BLaER1 treated with 17β-estradiol and CSF1 and Interleukin-3, amounts not matched to agents 10 nM and 100 nM (cell line): Measurements from ENCODE around the gene ZNF841.
"Not testable (repeated sequence)": the region's sequence is repeated elsewhere in the genome, so short reads cannot be mapped to it uniquely, and the experiment has no call there.

Source experiments
- H3K27ac ChIP-seq, 11 experiments: shearing (Covaris generic); formaldehyde crosslinking; 2 replicates each; pipeline ENCODE4 v1.8.1; 2022
- H3K27me3 ChIP-seq, 11 experiments: shearing (Covaris generic); formaldehyde crosslinking; 2 replicates each; pipeline ENCODE4 v1.8.1; 2022
- H3K36me3 ChIP-seq, 11 experiments: shearing (Covaris generic); formaldehyde crosslinking; 2 replicates each; pipeline ENCODE4 v1.8.1; 2022
- H3K4me1 ChIP-seq, 10 experiments: shearing (Covaris generic); formaldehyde crosslinking; 2 replicates each; pipeline ENCODE4 v1.8.1; 2022
- H3K4me2 ChIP-seq, 11 experiments: shearing (Covaris generic); formaldehyde crosslinking; 2 replicates each; pipeline ENCODE4 v1.8.1; 2022
- H3K4me3 ChIP-seq, 10 experiments: shearing (Covaris generic); formaldehyde crosslinking; 2 replicates each; pipeline ENCODE4 v1.8.1; 2022
- H3K9ac ChIP-seq, 11 experiments: shearing (Covaris generic); formaldehyde crosslinking; 2 replicates each; pipeline ENCODE4 v1.8.1; 2022
- H3K9me3 ChIP-seq, 11 experiments: shearing (Covaris generic); formaldehyde crosslinking; replicated peaks in 1 of 11; 2 replicates each; pipeline ENCODE4 v1.8.1; 2022
- H4K20me1 ChIP-seq, 11 experiments: shearing (Covaris generic); formaldehyde crosslinking; 2 replicates each; pipeline ENCODE4 v1.8.1; 2022
- Cebpa-rat ChIP-seq, 11 experiments: shearing (Covaris generic); IDR thresholded peaks; 2 replicates each; pipeline ENCODE4 v1.8.1; 2022

Gene ZNF841

GRCh38 chr19:52120286-52120685 is 24.7 kb upstream of the ZNF841 start:
- Histone ChIP-seq H3K4me3 (peak overlapping the region in 5 of 10 experiments; percentile 10 to 38 (median 22); a peak in 3 of 20 replicates), H3K27ac (no peak overlapping the region), H3K4me1 (no peaks in the 10 kb centered on the region), H3K9me3 (peaks cover 100% of the 10 kb centered on the region in 11 experiments), H3K27me3 (no peaks in the 10 kb centered on the region), H4K20me1 (no peaks in the 10 kb centered on the region), H3K36me3 (peaks cover 98 to 100% (median 100%) of the 10 kb centered on the region in 11 experiments), H3K9ac (no peak overlapping the region), H3K4me2 (no peak overlapping the region)
- TF ChIP-seq Cebpa-rat (IDR thresholded peaks at IDR 0.05) = no peak

- H3K4me1 ChIP-seq = no peaks in the 10 kb centered on the region
- TF ChIP-seq Cebpa-rat (IDR thresholded peaks at IDR 0.05) = no peak
- H3K27ac ChIP-seq = no peak overlapping the region
- no peak overlapping the region for H3K9ac ChIP-seq
- H3K36me3 ChIP-seq = peaks cover 82 to 100% (median 96%) of the 10 kb centered on the region in 11 experiments
- no peaks in the 10 kb centered on the region for H4K20me1 ChIP-seq
- H3K27me3 ChIP-seq = no peaks in the 10 kb centered on the region
- H3K9me3 ChIP-seq = peaks cover 100% of the 10 kb centered on the region in 11 experiments
- peak overlapping the region; percentile 23 to 44 (median 32); a peak in 17 of 20 replicates for H3K4me3 ChIP-seq
- no peak overlapping the region for H3K4me2 ChIP-seq
These were observed 20.0 kb upstream of the ZNF841 start for GRCh38 chr19:52115526-52116053.

GRCh38 chr19:52114691-52115090 is 19.1 kb upstream of the ZNF841 start:
- Histone ChIP-seq H4K20me1 (no peaks in the 10 kb centered on the region), H3K4me1 (no peaks in the 10 kb centered on the region), H3K27ac (no peak overlapping the region), H3K4me3 (peak overlapping the region; percentile 2 to 44 (median 27); a peak in 12 of 20 replicates), H3K9me3 (peaks cover 100% of the 10 kb centered on the region in 11 experiments), H3K9ac (no peak overlapping the region), H3K4me2 (no peak overlapping the region), H3K36me3 (peaks cover 73 to 98% (median 87%) of the 10 kb centered on the region in 11 experiments), H3K27me3 (no peaks in the 10 kb centered on the region)
- TF ChIP-seq Cebpa-rat (IDR thresholded peaks at IDR 0.05) = no peak

- H3K9ac ChIP-seq = no peak overlapping the region
- peaks cover 100% of the 10 kb centered on the region in 11 experiments for H3K9me3 ChIP-seq
- no peak overlapping the region for H3K27ac ChIP-seq
- H3K4me3 ChIP-seq = peak overlapping the region in 1 of 10 experiments; percentile 41; a peak in 2 of 20 replicates
- peaks cover 53 to 78% (median 67%) of the 10 kb centered on the region in 11 experiments for H3K36me3 ChIP-seq
- H3K4me1 ChIP-seq = no peaks in the 10 kb centered on the region
- no peaks in the 10 kb centered on the region for H3K27me3 ChIP-seq
- no peak for TF ChIP-seq Cebpa-rat (IDR thresholded peaks at IDR 0.05)
- no peak overlapping the region for H3K4me2 ChIP-seq
- no peaks in the 10 kb centered on the region for H4K20me1 ChIP-seq
These were observed 17.1 kb upstream of the ZNF841 start for GRCh38 chr19:52112624-52113023.

- no peaks in the 10 kb centered on the region for H3K27me3 ChIP-seq
- H3K36me3 ChIP-seq = peaks cover 34 to 60% (median 48%) of the 10 kb centered on the region in 11 experiments
- H4K20me1 ChIP-seq = no peaks in the 10 kb centered on the region
- H3K9ac ChIP-seq = no peak overlapping the region
- no peak overlapping the region for H3K27ac ChIP-seq
- H3K4me1 ChIP-seq = no peaks in the 10 kb centered on the region
- no peak overlapping the region for H3K4me2 ChIP-seq
- TF ChIP-seq Cebpa-rat (IDR thresholded peaks at IDR 0.05) = no peak
- H3K9me3 ChIP-seq = peaks cover 100% of the 10 kb centered on the region in 11 experiments
- H3K4me3 ChIP-seq = 0 out of 20 replicates have a peak overlapping the region, but pooled peaks of 1 of the 10 experiments have one; percentile 3
These were observed 15.2 kb upstream of the ZNF841 start for GRCh38 chr19:52110780-52111179.

- Histone ChIP-seq H3K9me3 (peaks cover 96 to 100% (median 100%) of the 10 kb centered on the region in 11 experiments), H4K20me1 (no peaks in the 10 kb centered on the region), H3K36me3 (peaks cover 0 to 4% (median 0%) of the 10 kb centered on the region in 11 experiments; a peak in 3 of 22 replicates), H3K4me3 (no peak overlapping the region), H3K4me1 (peaks cover 0 to 5% (median 0%) of the 10 kb centered on the region in 10 experiments; a peak in 1 of 20 replicates), H3K9ac (no peak overlapping the region), H3K27me3 (no peaks in the 10 kb centered on the region), H3K4me2 (no peak overlapping the region), H3K27ac (no peak overlapping the region)
- TF ChIP-seq Cebpa-rat (IDR thresholded peaks at IDR 0.05) = no peak
These were observed 7.2 kb upstream of the ZNF841 start for GRCh38 chr19:52102782-52103181.

GRCh38 chr19:52101866-52102562 is 6.4 kb upstream of the ZNF841 start:
- no peak overlapping the region for H3K9ac ChIP-seq
- peak overlapping the region in 1 of 11 experiments; percentile 46; a peak in 1 of 22 replicates for H3K27ac ChIP-seq
- no peak for TF ChIP-seq Cebpa-rat (IDR thresholded peaks at IDR 0.05)
- H3K9me3 ChIP-seq = peaks cover 96 to 100% (median 100%) of the 10 kb centered on the region in 11 experiments
- H3K27me3 ChIP-seq = no peaks in the 10 kb centered on the region
- peak overlapping the region in 2 of 11 experiments; percentile 11 to 46; a peak in 1 of 22 replicates for H3K4me2 ChIP-seq
- H3K4me1 ChIP-seq = peaks cover 0 to 5% (median 0%) of the 10 kb centered on the region in 10 experiments; a peak in 1 of 20 replicates
- peaks cover 0 to 12% (median 0%) of the 10 kb centered on the region in 11 experiments; a peak in 2 of 22 replicates for H3K36me3 ChIP-seq
- no peaks in the 10 kb centered on the region for H4K20me1 ChIP-seq
- H3K4me3 ChIP-seq = no peak overlapping the region

- TF ChIP-seq Cebpa-rat (IDR thresholded peaks at IDR 0.05) = no peak
- no peak overlapping the region for H3K9ac ChIP-seq
- H4K20me1 ChIP-seq = no peaks in the 10 kb centered on the region; a peak in 1 of 22 replicates
- H3K36me3 ChIP-seq = peaks cover 0 to 12% (median 0%) of the 10 kb centered on the region in 11 experiments; a peak in 2 of 22 replicates
- H3K4me3 ChIP-seq = no peak overlapping the region
- no peaks in the 10 kb centered on the region for H3K27me3 ChIP-seq
- no peak overlapping the region for H3K4me2 ChIP-seq
- peaks cover 0 to 5% (median 0%) of the 10 kb centered on the region in 10 experiments; a peak in 3 of 20 replicates for H3K4me1 ChIP-seq
- no peak overlapping the region for H3K27ac ChIP-seq
- peaks cover 96 to 100% (median 100%) of the 10 kb centered on the region in 11 experiments for H3K9me3 ChIP-seq
These were observed 4.1 kb upstream of the ZNF841 start for GRCh38 chr19:52099497-52100138.

GRCh38 chr19:52096416-52096815 is 851 bp upstream of the ZNF841 start:
- H3K4me3 ChIP-seq = peak overlapping the region in 7 of 10 experiments; percentile 75 to 84 (median 77); a peak in 4 of 20 replicates
- peak overlapping the region in 4 of 11 experiments; percentile 13 to 64 (median 32); a peak in 4 of 22 replicates for H3K27ac ChIP-seq
- H3K9ac ChIP-seq, H4K20me1 ChIP-seq, H3K27me3 ChIP-seq: not testable (repeated sequence)
- peaks cover 97 to 100% (median 100%) of the 10 kb centered on the region in 11 experiments for H3K9me3 ChIP-seq
- peak overlapping the region in 1 of 11 experiments; percentile 7; a peak in 1 of 22 replicates for H3K4me2 ChIP-seq
- H3K4me1 ChIP-seq = peaks cover 0 to 12% (median 0%) of the 10 kb centered on the region in 10 experiments; a peak in 4 of 20 replicates
- peaks cover 24 to 43% (median 27%) of the 10 kb centered on the region in 11 experiments for H3K36me3 ChIP-seq
